ENCODE results near the gene MEPE.
"Not testable (repeated sequence)": the region's sequence is repeated elsewhere in the genome, so short reads cannot be mapped to it uniquely, and the experiment has no call there.

Gene MEPE

DNA sequence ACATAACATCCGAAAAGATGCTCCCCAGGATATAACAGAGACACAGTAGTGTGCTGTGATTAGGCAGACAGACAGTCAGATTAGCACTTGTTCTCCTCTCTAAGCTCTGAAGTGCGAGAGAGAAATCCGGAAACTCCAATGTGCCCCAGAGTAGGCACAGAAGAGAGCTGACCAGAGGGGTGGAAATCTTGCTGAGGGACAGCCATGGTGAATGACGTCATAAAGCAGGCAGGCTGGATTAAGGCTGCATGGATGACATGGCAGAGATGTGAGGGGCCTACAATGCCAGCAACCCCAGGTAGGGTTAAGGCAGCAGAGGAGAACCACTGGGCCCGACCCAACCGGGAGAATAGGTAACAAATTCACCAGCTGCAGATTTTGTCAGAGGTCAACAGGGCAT lies 53.3 kb downstream of the MEPE start:
- no peak for DNase-seq

DNA sequence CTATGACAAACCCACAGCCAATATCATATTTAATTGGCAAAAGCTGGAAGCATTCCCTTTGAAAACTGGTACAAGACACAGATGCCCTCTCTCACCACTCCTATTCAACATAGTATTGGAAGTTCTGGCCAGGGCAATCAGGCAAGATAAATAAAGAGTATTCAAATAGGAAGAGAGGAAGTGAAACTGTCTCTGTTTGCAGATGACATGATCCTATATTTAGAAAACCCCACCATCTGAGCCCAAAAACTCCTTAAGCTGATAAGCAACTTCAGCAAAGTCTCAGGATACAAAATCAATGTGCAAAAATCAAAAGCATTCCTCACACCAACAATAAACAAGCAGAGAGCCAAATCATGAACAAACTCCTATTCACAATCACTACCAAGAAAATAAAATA lies 58.0 kb downstream of the MEPE start:
- not testable (repeated sequence) for DNase-seq

DNA sequence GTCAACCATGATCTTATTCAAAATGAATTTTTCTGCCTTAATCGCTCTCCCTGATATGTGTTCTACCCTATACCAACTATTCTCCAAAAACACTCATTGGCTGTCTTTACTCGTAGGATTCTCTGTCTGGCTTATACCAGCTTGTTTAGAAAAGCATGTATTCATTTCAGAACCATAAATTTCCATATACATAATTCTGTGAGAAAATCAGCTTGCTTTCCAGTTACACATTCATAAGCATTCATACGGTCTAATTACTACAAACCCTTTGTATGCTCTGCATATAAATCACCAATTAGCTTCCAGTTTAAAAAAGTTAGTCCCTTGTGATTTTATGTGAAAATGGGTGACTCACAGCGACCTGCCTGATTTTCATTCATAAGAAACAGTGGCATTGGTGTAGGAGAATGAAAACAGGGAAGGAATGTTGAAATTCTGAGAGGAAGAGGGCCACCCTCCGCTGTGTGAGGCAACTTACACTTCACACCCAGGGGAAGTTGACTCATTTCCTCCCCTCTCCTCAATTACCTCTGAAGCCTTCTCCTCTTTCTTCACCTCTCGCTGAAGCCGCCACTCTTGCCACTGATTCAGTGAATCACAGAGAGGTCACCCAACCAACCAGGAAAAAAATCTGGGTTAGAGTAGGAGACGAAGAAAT lies 63.3 kb downstream of the MEPE start:
- DNase-seq: no peak

Measured in amniotic stem cell (primary cell).